Measurements from ENCODE around the gene GIPC2.

DNA sequence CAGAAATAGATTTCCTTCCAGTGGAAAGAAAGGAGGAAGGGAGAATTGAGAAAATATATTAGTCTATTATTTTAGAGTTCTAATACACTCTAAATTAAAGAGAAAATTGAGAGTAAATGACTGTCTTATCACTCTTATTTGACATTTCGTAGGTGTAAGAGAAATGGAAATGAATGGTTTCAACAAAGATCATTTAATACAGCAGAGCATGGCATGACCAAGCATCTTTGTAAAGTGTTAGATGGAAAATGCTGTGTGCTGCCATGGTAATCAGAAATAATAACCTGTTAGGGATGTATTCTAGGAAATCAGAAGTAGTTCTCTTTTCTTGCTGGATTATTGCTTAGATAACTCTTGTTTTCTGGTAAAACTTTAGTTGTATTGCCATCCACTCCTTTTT is 90.9 kb downstream of the GIPC2 start:
- TF ChIP-seq, protein P1, sequence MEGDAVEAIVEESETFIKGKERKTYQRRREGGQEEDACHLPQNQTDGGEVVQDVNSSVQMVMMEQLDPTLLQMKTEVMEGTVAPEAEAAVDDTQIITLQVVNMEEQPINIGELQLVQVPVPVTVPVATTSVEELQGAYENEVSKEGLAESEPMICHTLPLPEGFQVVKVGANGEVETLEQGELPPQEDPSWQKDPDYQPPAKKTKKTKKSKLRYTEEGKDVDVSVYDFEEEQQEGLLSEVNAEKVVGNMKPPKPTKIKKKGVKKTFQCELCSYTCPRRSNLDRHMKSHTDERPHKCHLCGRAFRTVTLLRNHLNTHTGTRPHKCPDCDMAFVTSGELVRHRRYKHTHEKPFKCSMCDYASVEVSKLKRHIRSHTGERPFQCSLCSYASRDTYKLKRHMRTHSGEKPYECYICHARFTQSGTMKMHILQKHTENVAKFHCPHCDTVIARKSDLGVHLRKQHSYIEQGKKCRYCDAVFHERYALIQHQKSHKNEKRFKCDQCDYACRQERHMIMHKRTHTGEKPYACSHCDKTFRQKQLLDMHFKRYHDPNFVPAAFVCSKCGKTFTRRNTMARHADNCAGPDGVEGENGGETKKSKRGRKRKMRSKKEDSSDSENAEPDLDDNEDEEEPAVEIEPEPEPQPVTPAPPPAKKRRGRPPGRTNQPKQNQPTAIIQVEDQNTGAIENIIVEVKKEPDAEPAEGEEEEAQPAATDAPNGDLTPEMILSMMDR (IDR thresholded peaks at IDR 0.05), result no peak
- no peak for TF ChIP-seq POLR2A (IDR thresholded peaks at IDR 0.05)

Measured in heart left ventricle (tissue), 13 donors.